Neural crest cell (in vitro differentiated cells): ENCODE data around the gene PPM1E. TPM values are rescaled to one million over a fixed set of nuclear protein-coding genes. Genes with fewer than 3 reads are reported as not detected.
A peak's percentile ranks its signal among the peaks of the same experiment; 100 is the strongest.

Experiments
- DNase-seq: peaks from one replicate; pipeline ENCODE4 v3.0.0; 2021; ENCODE audit warnings: low read depth, mixed read lengths, low spot score
- H3K27ac Mint-ChIP-seq: one replicate; pipeline ENCODE4 v1.8.0; 2021; ENCODE audit warnings: mild to moderate bottlenecking, mixed read lengths; ENCODE audit not compliant: unreplicated experiment
- H3K27me3 Mint-ChIP-seq: 2 replicates; pipeline ENCODE4 v1.8.0; 2021; ENCODE audit warnings: low read depth, mild to moderate bottlenecking, mixed read lengths
- H3K36me3 Mint-ChIP-seq: 2 replicates; pipeline ENCODE4 v1.8.0; 2021; ENCODE audit warnings: low read depth, mild to moderate bottlenecking, mixed read lengths
- H3K4me1 Mint-ChIP-seq: 2 replicates; pipeline ENCODE4 v1.8.0; 2021; ENCODE audit warnings: mixed read lengths
- H3K4me3 Mint-ChIP-seq: one replicate; pipeline ENCODE4 v1.8.0; 2021; ENCODE audit warnings: mild to moderate bottlenecking, mixed read lengths
- H3K9me3 Mint-ChIP-seq: 2 replicates; pipeline ENCODE4 v1.8.0; 2021; ENCODE audit warnings: mixed read lengths
- total RNA-seq: library from RNA; stranded (reverse); gene quantifications from 2 replicates; pipeline ENCODE4 v1.2.1, GENCODE V29; 2021
- TF ChIP-seq, protein P1 (sequence below): fragments of 200-600 bp; sonication (generic); conservative IDR thresholded peaks from 2 replicates; pipeline ENCODE4 v1.5.0; 2021; ENCODE audit warnings: antibody characterized with exemption, mild to moderate bottlenecking

The PPM1E gene
- total RNA-seq, 1 donor from 2014 or later: 15.2 TPM

DNA sequence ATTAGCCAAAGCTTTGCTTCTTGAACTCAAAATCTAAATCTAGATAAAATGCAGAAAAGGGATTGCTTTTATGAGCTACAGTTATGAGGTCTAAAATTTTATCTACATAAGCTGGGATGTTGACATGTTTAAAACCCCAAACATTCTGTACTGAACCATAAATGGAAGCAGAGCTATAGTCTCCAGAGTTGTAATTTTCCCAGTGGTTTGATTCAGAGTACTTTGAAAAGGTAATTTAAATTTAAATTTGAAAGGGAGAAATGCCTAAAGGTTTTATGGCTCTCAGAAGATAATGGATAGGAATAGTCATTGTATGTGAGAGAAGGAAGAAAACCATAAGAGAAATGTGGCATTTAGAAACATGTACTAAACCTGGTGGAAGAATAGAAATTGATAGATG, 163.2 kb downstream of the PPM1E start:
- Mint-ChIP-seq H3K36me3 (no peaks in the 10 kb centered on the region), H3K4me1 (peaks cover 8% of the 10 kb centered on the region), H3K4me3 (no peak overlapping the region), H3K9me3 (no peaks in the 10 kb centered on the region), H3K27ac (no peak overlapping the region), H3K27me3 (no peaks in the 10 kb centered on the region)
- no peak for DNase-seq
- TF ChIP-seq, protein P1, sequence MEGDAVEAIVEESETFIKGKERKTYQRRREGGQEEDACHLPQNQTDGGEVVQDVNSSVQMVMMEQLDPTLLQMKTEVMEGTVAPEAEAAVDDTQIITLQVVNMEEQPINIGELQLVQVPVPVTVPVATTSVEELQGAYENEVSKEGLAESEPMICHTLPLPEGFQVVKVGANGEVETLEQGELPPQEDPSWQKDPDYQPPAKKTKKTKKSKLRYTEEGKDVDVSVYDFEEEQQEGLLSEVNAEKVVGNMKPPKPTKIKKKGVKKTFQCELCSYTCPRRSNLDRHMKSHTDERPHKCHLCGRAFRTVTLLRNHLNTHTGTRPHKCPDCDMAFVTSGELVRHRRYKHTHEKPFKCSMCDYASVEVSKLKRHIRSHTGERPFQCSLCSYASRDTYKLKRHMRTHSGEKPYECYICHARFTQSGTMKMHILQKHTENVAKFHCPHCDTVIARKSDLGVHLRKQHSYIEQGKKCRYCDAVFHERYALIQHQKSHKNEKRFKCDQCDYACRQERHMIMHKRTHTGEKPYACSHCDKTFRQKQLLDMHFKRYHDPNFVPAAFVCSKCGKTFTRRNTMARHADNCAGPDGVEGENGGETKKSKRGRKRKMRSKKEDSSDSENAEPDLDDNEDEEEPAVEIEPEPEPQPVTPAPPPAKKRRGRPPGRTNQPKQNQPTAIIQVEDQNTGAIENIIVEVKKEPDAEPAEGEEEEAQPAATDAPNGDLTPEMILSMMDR: no peak

DNA sequence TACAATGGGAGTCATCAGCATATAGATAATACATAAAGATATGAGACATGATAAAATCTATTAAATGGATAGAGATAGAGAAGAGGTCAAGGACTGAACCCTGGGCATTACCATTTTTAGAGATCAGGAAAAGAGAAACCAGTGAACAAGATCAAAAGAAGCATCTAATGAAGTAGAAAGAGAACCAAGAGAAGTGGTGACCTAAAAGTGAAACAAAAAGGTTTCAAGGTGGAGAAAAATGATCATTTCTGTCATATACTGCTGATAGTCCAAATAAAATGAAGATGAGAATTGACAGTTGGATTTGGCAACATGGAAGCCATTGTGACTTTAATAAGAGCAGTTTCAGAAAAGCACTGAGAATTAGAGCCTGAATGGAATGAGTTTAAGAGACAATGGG, 165.1 kb downstream of the PPM1E start:
- H3K27ac Mint-ChIP-seq: peak overlapping the region; percentile 47
- no peak overlapping the region for H3K4me3 Mint-ChIP-seq
- no peaks in the 10 kb centered on the region for H3K36me3 Mint-ChIP-seq
- no peaks in the 10 kb centered on the region for H3K9me3 Mint-ChIP-seq
- TF ChIP-seq, protein P1: no peak
- DNase-seq: no peak
- peaks cover 8% of the 10 kb centered on the region for H3K4me1 Mint-ChIP-seq
- no peaks in the 10 kb centered on the region for H3K27me3 Mint-ChIP-seq

DNA sequence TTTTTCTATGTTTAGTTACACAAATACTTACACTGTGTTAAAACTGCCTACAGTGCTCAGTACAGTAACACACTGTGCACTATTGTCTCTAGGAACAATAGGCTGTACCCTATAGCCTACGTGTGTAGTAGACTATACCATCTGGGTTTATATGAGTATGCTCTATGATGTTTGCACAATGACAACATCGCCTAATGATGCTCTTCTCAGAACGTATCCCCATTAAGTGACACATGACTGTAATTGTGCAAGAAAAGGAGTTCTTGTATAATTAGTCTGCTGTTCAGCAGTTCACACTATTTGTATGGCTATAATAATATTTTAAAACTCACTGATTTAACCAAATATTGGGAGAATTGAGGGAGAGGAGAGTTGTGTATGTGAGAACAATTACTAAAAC, 177.3 kb downstream of the PPM1E start:
- TF ChIP-seq, protein P1: no peak
- Mint-ChIP-seq H3K4me3 (no peak overlapping the region), H3K36me3 (no peaks in the 10 kb centered on the region), H3K27ac (no peak overlapping the region), H3K27me3 (no peaks in the 10 kb centered on the region), H3K9me3 (no peaks in the 10 kb centered on the region), H3K4me1 (no peaks in the 10 kb centered on the region)
- DNase-seq: no peak

DNA sequence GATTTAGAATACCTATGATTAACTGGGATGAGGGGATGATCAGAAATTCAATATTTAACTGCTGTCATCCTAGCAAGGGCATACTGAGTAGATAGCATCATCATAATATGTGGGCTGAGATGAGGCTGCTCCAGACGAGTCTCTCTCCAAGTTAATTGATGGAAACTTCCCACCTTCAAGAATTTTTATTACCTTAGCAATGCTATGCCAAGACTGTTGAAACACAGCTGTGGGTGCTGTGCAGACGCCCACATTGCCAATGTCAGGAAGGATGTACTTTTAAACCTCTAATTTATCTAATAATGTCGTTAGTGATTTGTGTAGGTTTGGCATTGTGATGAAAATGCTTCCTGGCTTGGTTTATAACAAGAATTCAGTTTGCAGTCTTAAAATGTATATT, 180.6 kb downstream of the PPM1E start:
- TF ChIP-seq, protein P1: no peak
- H3K27ac Mint-ChIP-seq: no peak overlapping the region
- H3K27me3 Mint-ChIP-seq: no peaks in the 10 kb centered on the region
- no peaks in the 10 kb centered on the region for H3K4me1 Mint-ChIP-seq
- H3K36me3 Mint-ChIP-seq: no peaks in the 10 kb centered on the region
- H3K9me3 Mint-ChIP-seq: no peaks in the 10 kb centered on the region
- no peak for DNase-seq
- no peak overlapping the region for H3K4me3 Mint-ChIP-seq

DNA sequence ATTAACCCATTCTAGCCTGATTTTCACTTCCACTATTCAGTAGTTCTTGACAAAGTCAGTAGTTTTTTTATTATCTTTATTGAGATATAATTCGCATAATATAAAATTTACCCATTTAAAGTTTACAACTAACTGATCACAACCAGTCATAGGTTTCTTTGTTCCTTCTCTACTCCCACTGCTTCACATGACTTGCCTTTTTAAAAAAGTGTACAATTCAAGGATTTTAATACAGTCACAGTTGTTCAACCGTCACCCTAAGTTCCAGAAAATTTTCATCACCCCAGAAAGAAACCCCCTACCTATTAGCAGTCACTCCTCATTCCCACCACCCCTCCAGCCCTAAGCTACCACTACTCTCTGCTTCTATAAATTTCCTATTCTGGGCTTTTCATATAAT, 188.5 kb downstream of the PPM1E start:
- no peak for DNase-seq
- TF ChIP-seq, protein P1: no peak
- H3K9me3 Mint-ChIP-seq: peaks cover 12% of the 10 kb centered on the region
- H3K36me3 Mint-ChIP-seq: peaks cover 12% of the 10 kb centered on the region
- H3K4me3 Mint-ChIP-seq: no peak overlapping the region
- no peaks in the 10 kb centered on the region for H3K27me3 Mint-ChIP-seq
- H3K27ac Mint-ChIP-seq: no peak overlapping the region
- H3K4me1 Mint-ChIP-seq: no peaks in the 10 kb centered on the region

DNA sequence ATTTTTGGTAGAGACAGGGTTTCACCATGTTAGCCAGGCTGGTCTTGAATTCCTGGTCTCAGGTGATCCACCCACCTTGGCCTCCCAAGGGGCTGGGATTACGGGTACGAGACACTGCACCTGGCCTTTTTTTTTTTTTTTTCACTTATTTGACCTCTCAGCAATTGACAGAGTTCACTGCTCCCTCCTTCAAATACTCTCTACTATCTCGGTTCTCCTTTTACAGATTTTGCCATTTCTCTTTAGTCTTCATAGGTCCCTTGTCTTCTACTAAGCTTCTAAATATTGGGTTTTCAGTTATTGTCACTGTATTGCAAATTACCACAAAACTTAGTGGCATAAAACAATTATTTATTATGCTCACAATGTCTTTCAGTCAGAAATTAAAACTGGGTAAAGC, 191.8 kb downstream of the PPM1E start:
- no peaks in the 10 kb centered on the region for H3K27me3 Mint-ChIP-seq
- H3K4me1 Mint-ChIP-seq: no peaks in the 10 kb centered on the region
- H3K9me3 Mint-ChIP-seq: peaks cover 21% of the 10 kb centered on the region
- DNase-seq: no peak
- TF ChIP-seq, protein P1: no peak
- H3K36me3 Mint-ChIP-seq: peaks cover 30% of the 10 kb centered on the region
- H3K4me3 Mint-ChIP-seq: no peak overlapping the region
- H3K27ac Mint-ChIP-seq: no peak overlapping the region
